H1 (cell line): ENCODE results near the gene COL19A1. TPM values are rescaled to one million over a fixed set of nuclear protein-coding genes. Genes with fewer than 3 reads are reported as not detected.

Experiments used
- SRF ChIP-seq: IDR thresholded peaks from 2 replicates; pipeline ENCODE4 v1.6.1; 2011; ENCODE audit warnings: mild to moderate bottlenecking, low read depth, low read length, moderate library complexity
- polyA plus RNA-seq, 7 experiments: library from polyadenylated mRNA; depleted of rRNA in 3 of 7; stranded (reverse) in 5 of 7; unstranded in 2 of 7; fragments of >200 nt in 5 of 7; fragments of 200-250 nt in 2 of 7; gene quantifications; 1 replicate in 5 of 7; 2 replicates in 1 of 7; 4 replicates in 1 of 7; pipeline versions ENCODE4 v1.2.1 to v1.2.3, GENCODE V29; 2011 to 2013; ENCODE audit warnings: missing spikeins in 2 of 7, mixed read lengths in 2 of 7
- total RNA-seq: library from RNA; stranded (reverse); fragmentation: NEBNext Ultra II Directional; extraction: Animal tissue kit (Norgen Biotek cat#: 25700); gene quantifications from 2 replicates; pipeline ENCODE4 v1.2.1, GENCODE V29; 2021

Gene COL19A1
- total and polyA plus RNA-seq, 2 of the 8 experiments (the other 6 are each of a cell fraction or from before 2014, with no cell fraction given), result not detected

GRCh38 chr6:70168681-70169377, 302.5 kb downstream of the COL19A1 start (continued):
- no peak for TF ChIP-seq SRF
